Dermis blood vessel endothelial cell (primary cell): Measurements from ENCODE around the gene STXBP4. TPM values are rescaled to one million over a fixed set of nuclear protein-coding genes. Genes with fewer than 3 reads are reported as not detected.

ENCODE experiments used
- DNase-seq: peaks from one replicate; pipeline ENCODE4 v3.0.0; 2010
- total RNA-seq: library from RNA; depleted of rRNA; stranded (reverse); fragments of >200 nt; gene quantifications from 2 replicates; pipeline ENCODE4 v1.2.3, GENCODE V29; 2014

STXBP4 gene
- total RNA-seq, 1 donor from 2014 or later, result 8.7 TPM

DNA sequence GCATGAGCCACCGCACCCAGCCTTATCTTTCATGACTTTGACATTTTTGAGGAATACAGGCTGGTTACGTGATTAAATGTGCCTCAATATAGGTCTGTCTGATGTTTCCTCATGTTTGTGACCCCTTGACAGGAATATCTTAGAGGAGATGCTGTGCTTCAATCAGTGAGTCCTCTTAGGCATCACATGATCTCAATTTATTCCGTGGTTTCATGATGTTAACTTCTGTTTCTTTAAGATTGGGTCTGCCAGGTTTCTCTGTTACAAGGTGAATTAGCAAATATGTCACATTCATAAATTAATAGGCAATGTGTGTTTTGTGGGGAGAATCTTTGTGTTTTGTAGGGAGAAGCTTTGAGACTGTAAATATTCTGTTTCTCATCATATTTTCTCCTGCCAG lies 3.3 kb downstream of the STXBP4 start:
- DNase-seq, result no peak

DNA sequence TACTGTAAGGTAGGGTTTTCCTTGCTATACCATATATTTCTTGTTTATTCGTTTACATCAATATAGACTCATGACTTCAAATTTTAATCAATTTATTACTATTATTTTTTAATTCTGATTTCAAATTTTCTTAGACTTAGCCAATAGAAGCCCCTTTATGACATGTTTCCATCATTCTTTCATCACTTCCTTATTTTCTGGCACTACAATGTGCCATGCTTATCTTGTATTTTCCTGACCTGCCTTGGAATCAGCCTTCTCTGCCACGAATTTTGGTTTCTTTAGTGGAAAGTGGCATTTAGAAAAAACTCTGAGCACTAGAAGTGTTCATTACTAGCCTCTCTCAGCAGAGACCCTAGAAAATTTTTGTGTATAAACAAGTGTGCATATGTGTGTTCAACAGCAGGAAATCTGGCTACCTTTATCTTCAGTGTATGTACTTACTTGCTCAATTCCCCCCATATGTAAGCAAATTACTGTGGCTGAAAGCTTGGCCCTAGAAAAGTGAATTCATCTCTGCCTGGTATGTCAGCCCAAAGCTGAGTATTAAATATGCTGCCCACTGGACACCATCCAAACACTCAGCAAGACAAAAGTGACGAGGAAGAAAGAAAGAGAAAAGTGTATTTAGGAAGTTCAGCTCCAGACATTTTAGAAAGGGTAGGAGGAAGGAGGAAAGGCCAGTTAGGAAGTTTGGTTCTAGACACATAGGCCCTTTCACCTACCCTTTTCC lies 4.0 kb downstream of the STXBP4 start:
- no peak for DNase-seq

GRCh38 chr17:54974759-54975158 lies 6.2 kb downstream of the STXBP4 start:
- DNase-seq, result no peak

GRCh38 chr17:54976316-54976715 lies 7.8 kb downstream of the STXBP4 start:
- DNase-seq, result no peak

- DNase-seq, result no peak
Measured at GRCh38 chr17:54977744-54978143, 9.2 kb downstream of the STXBP4 start.

- no peak for DNase-seq
Measured at GRCh38 chr17:54979657-54980056, 11.1 kb downstream of the STXBP4 start.

- no peak for DNase-seq
Measured at GRCh38 chr17:54980375-54980774, 11.8 kb downstream of the STXBP4 start.

DNA sequence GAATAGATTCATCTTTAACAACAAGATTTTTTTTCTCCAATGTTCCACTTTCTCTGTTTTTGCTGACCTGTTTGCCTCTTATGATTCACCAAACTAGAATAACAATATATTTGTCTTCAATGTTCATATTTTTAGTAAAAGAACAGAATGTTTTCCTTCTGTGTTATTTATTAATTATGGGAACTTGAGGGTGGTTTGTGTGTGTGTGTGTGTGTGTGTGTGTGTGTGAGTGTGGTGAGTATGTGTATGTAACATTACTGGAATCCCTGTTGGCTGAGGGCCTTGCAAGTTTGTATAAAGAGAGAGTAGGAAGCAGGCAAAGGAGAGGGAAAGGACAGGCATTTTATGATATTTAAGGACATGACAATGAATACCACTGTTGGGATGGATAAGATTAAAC lies 13.8 kb downstream of the STXBP4 start:
- peak; percentile 61 for DNase-seq

DNA sequence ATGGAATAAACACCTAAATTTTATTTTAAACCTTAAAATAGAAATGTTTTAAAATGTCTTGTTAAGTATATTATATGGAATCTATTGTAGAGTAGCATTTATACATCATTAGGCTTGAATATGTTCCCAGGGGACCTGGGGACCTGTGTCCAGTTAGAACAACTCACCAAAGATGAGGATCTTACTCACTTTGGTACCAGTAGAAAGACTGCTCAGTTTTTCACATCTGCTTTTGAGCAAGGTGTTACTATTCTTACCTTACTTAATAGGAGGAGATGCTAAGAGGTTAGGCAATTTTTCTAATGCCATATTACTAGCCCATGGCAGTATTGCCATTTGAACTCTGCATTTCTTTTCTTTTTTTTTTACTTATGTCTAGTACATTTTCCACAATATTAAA lies 14.7 kb downstream of the STXBP4 start:
- no peak for DNase-seq

DNA sequence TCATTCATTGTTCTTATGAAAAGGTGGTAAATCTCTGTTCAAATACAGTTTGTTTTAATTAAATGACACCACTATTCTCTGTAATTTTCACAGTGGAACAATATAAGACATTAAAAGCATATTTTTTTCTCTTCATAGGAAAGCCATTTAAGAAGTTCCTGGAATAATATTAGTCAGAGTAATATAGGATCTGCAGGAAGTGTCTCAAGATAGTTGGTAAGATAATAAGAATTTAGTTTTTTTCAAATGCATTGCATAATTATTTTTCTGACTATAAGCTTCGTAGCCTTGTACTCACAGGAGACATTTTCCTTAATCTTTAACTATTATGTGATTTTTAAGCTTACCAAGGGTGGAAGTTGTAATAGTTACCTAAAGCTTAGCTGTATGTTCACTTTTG lies 16.9 kb downstream of the STXBP4 start:
- DNase-seq, result peak; percentile 7

DNA sequence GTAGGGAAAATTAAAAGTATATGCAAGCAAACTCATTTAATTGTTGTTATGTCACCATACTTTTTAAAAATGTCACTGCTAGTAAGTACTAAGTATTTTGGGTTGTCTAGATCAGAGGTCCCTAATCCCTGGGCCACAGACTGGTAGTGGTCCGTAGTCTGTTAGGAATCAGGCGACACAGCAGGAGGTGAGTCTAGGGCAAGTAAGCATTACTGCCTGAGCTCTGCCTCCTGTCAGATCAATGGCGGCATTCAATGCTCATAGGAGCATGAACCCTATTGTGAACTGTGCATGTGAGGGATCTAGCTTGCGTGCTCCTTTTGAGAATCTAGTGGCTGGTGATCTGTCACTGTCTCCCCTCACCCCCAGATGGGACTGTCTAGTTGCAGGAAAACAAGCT lies 21.6 kb downstream of the STXBP4 start:
- no peak for DNase-seq

GRCh38 chr17:54991567-54991966 lies 23.0 kb downstream of the STXBP4 start:
- DNase-seq, result no peak

GRCh38 chr17:54992797-54993639 lies 24.5 kb downstream of the STXBP4 start:
- DNase-seq, result peak; percentile 75

DNA sequence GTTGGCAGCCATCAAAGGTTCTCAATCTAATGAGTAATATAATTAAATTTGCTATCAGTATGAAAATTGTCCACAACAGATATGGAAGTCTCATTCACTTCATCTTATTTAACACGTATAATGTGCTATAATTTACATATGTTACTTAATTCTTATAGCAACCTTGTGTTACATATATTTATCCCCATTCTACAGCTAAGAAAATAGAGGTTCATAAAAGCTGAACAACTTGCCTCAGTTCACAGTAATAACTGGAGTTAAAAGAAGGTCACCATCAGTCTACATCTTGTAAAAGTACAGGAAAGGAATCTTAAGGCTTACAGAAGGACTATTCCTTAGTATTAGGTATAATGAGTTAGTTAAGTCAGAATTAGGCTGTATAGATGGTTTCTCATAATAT lies 27.9 kb downstream of the STXBP4 start:
- DNase-seq, result no peak

DNA sequence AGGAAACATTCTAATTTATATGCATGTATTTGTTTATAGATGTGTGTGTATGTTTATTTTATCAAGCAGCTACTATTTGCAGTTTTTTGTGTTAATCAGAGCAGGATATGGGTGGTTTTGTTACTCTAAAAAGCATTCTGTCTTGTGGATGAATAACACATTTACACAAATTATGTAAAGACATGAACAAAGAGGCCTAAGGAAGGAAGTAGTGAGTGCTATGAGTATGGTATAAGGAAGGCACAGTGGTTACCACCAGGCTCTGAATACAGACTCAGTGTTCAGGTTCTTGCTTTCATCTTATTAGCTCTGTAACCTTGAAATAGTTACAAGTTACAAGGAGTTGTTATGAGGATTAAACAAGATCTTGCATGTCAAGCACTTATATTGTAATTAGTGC lies 33.9 kb downstream of the STXBP4 start:
- peak; percentile 4 for DNase-seq

DNA sequence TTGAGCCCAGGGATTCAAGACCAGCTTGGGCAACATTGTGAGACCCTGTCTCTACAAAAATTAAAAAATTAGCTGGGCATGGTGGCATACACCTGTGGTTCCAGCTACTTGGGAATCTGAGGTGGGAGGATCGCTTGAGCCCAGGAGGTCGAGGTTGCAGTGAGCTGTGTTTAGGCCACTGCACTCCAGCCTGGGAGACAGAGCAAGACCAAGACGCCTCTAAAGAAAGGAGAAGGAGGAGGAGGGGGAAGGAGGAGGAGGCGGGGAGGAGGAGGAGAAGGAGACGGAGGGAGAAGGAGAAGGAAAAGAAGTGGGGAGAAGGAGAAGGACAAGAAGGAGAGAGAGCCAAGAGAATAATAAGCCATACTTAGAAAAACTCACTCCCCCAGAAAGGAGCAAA lies 35.9 kb downstream of the STXBP4 start:
- no peak for DNase-seq

DNA sequence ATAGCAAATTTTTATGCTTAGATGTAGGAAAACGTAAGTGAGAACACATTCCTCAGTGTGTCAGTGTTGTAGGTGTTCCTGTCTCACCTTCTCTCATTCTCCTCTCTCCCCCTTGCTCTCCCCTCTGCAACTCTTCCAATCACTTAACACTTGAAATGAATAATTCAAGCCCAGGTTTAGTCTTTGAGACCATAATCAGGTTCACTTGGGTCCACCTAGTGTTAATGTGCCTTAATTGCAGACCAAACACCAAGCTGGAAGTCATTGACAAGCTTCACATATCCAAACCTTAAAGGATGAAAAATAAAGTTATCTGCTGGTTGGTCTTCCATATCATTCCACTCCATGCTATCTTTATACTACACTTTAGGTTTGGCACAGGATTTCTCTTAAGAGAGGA lies 37.0 kb downstream of the STXBP4 start:
- DNase-seq, result peak; percentile 38

- no peak for DNase-seq
Measured at GRCh38 chr17:55023626-55024025, 55.1 kb downstream of the STXBP4 start.

DNA sequence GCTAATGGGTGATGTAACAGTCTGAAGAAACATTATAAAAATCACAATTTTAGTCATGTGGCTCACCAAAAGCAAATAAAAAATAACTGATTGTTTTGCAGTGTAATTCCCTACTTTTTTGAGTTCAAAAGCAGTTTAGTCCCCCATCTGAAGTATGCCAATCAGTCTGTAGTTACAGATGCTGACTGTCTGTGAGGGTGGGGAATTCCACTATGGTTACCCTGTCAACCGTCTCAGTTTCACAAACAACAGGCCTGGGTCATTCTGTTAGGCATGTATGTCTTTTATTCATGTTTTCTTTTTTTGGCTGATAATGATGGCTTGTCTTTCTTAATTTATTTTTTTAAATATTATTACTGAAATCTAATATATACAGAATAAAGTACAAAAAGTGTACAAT lies 69.3 kb downstream of the STXBP4 start:
- no peak for DNase-seq

- no peak for DNase-seq
Measured at GRCh38 chr17:55038291-55038690, 69.7 kb downstream of the STXBP4 start.

DNA sequence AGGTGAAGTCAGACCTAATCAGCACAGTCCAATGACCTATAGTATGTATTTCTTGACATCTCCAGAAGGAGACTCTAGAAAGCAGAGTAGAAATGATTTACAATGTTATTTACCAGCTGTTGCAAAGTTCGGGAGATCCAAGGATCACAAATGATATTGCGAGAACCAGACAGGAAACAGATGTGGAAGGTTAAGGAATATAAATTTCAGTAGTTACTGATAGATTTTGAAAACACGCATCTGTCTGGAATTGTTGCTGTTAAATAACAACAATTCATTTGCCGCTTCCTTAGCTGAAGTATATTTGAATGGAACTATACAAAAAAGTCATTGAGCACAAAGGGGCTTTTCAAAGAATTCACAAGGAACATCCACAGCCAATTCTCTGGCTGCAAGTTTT lies 72.0 kb downstream of the STXBP4 start:
- no peak for DNase-seq

DNA sequence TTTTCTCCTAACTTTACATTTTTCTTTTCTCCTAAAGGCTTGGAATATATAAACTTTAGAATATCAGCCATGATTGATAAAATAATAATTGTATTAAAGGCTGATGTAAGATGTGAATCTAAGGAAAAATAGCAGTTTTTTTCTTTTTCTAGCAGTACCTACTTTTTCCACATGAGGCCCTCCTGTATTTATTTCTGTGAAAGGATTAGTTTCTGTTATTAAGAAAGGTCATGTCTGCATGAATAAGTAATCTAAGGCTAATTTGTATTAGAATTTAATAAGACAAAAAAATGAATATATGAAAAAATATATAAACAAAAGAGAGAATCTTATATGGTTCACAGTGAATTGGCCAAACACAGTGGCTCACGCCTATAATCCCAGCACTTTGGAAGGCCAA lies 85.3 kb downstream of the STXBP4 start:
- DNase-seq, result peak; percentile 25

GRCh38 chr17:55054429-55054828 lies 85.9 kb downstream of the STXBP4 start:
- no peak for DNase-seq

- DNase-seq, result peak; percentile 16
Measured at GRCh38 chr17:55056526-55056925, 88.0 kb downstream of the STXBP4 start.
